Thoracic aorta (tissue), 2 donors: Measurements from ENCODE around the gene CCT7. TPM values are rescaled to one million over a fixed set of nuclear protein-coding genes. Genes with fewer than 3 reads are reported as not detected.

ENCODE experiments used
- ATAC-seq: fragments of 150-250 bp; one replicate; pipeline ENCODE4 v1.8.0; 2017; ENCODE audit warnings: low read depth; ENCODE audit not compliant: insufficient number of reproducible peaks, low FRiP score
- DNase-seq: peaks from one replicate; pipeline ENCODE4 v3.0.0-alpha.2; 2020; ENCODE audit warnings: low spot score
- H3K27ac ChIP-seq, 2 donors: fragments of 200-600 bp; sonication (generic); 1 replicate in 1 of 2; 2 replicates in 1 of 2; pipeline ENCODE4 v1.5.1; 2016; ENCODE audit warnings: mild to moderate bottlenecking in 2 of 2, moderate library complexity in 2 of 2
- H3K27me3 ChIP-seq: fragments of 200-600 bp; sonication (generic); replicated peaks from 2 replicates; pipeline ENCODE4 v1.6.0; 2016; ENCODE audit warnings: mild to moderate bottlenecking; ENCODE audit not compliant: insufficient read depth
- H3K36me3 ChIP-seq: fragments of 200-600 bp; sonication (generic); one replicate; pipeline ENCODE4 v1.5.1; 2016
- H3K4me1 ChIP-seq, 2 donors: fragments of 200-600 bp; sonication (generic); 1 replicate in 1 of 2; 2 replicates in 1 of 2; pipeline versions ENCODE4 v1.5.1 to v1.6.0; 2016; ENCODE audit warnings: low read depth in 2 of 2, mild to moderate bottlenecking in 1 of 2; ENCODE audit not compliant: control insufficient read depth in 1 of 2
- H3K4me3 ChIP-seq: fragments of 200-600 bp; sonication (generic); 2 replicates; pipeline ENCODE4 v1.5.1; 2016; ENCODE audit warnings: mild to moderate bottlenecking
- H3K9me3 ChIP-seq: fragments of 200-600 bp; sonication (generic); 2 replicates; pipeline ENCODE4 v1.5.1; 2016
- total RNA-seq, 2 donors: library from RNA; depleted of rRNA; stranded (reverse); fragments of >200 nt; gene quantifications; one replicate each; pipeline versions ENCODE4 v1.1.0 to v1.2.3, GENCODE V29; 2016
- TF ChIP-seq, protein P1 (sequence below): fragments of 200-600 bp; sonication (generic); IDR thresholded peaks from one replicate; pipeline ENCODE4 v1.5.1; 2019; ENCODE audit warnings: antibody characterized with exemption

CCT7 gene
- total RNA-seq, 2 donors from 2014 or later: 121 to 144 TPM

- Histone ChIP-seq H3K4me3 (no peak overlapping the region), H3K36me3 (peaks cover 68% of the 10 kb centered on the region), H3K9me3 (no peaks in the 10 kb centered on the region), H3K27me3 (no peaks in the 10 kb centered on the region), H3K27ac (no peak overlapping the region), H3K4me1 (no peaks in the 10 kb centered on the region)
- DNase-seq: no peak
- ATAC-seq: no peak
- TF ChIP-seq, protein P1, sequence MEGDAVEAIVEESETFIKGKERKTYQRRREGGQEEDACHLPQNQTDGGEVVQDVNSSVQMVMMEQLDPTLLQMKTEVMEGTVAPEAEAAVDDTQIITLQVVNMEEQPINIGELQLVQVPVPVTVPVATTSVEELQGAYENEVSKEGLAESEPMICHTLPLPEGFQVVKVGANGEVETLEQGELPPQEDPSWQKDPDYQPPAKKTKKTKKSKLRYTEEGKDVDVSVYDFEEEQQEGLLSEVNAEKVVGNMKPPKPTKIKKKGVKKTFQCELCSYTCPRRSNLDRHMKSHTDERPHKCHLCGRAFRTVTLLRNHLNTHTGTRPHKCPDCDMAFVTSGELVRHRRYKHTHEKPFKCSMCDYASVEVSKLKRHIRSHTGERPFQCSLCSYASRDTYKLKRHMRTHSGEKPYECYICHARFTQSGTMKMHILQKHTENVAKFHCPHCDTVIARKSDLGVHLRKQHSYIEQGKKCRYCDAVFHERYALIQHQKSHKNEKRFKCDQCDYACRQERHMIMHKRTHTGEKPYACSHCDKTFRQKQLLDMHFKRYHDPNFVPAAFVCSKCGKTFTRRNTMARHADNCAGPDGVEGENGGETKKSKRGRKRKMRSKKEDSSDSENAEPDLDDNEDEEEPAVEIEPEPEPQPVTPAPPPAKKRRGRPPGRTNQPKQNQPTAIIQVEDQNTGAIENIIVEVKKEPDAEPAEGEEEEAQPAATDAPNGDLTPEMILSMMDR: no peak
Measured at GRCh38 chr2:73250872-73251846, 17.1 kb downstream of the CCT7 start.

GRCh38 chr2:73252238-73253027 lies 18.3 kb downstream of the CCT7 start:
- H3K4me1 ChIP-seq: no peaks in the 10 kb centered on the region
- ATAC-seq (no peak), DNase-seq (no peak)

GRCh38 chr2:73253400-73253799 lies 19.3 kb downstream of the CCT7 start:
- Histone ChIP-seq H3K27ac (no peak overlapping the region), H3K36me3 (peaks cover 46% of the 10 kb centered on the region), H3K9me3 (no peaks in the 10 kb centered on the region), H3K4me3 (no peak overlapping the region), H3K4me1 (no peaks in the 10 kb centered on the region), H3K27me3 (no peaks in the 10 kb centered on the region)
- no peak for ATAC-seq
- no peak for DNase-seq
- TF ChIP-seq, protein P1: no peak

More at GRCh38 chr2:73252238-73253027, 18.3 kb downstream of the CCT7 start:
- TF ChIP-seq, protein P1: no peak
- no peak overlapping the region for H3K4me3 ChIP-seq
- no peaks in the 10 kb centered on the region for H3K27me3 ChIP-seq
- H3K27ac ChIP-seq: no peak overlapping the region
- H3K9me3 ChIP-seq: no peaks in the 10 kb centered on the region
- peaks cover 55% of the 10 kb centered on the region for H3K36me3 ChIP-seq

GRCh38 chr2:73253901-73254300 lies 19.8 kb downstream of the CCT7 start:
- Histone ChIP-seq H3K4me3 (no peak overlapping the region), H3K27ac (no peak overlapping the region), H3K4me1 (no peaks in the 10 kb centered on the region), H3K36me3 (peaks cover 41% of the 10 kb centered on the region), H3K9me3 (no peaks in the 10 kb centered on the region), H3K27me3 (no peaks in the 10 kb centered on the region)
- no peak for DNase-seq
- TF ChIP-seq, protein P1: no peak
- no peak for ATAC-seq
